Breast epithelium (tissue), 3 donors: ENCODE measurements around the gene SANBR.

Source experiments
- POLR2AphosphoS5 ChIP-seq, 3 donors: sonication (generic); formaldehyde crosslinking; IDR thresholded peaks; one replicate each; pipeline ENCODE4 v1.6.1; 2017; ENCODE audit warnings: antibody characterized with exemption in 3 of 3
- TF ChIP-seq, protein P1 (sequence below), 3 donors: fragments of 450-650 bp; IDR thresholded peaks; one replicate each; pipeline ENCODE4 v1.5.1; 2016 to 2017; ENCODE audit warnings: antibody characterized with exemption in 3 of 3, mild to moderate bottlenecking in 3 of 3, moderate library complexity in 3 of 3

DNA sequence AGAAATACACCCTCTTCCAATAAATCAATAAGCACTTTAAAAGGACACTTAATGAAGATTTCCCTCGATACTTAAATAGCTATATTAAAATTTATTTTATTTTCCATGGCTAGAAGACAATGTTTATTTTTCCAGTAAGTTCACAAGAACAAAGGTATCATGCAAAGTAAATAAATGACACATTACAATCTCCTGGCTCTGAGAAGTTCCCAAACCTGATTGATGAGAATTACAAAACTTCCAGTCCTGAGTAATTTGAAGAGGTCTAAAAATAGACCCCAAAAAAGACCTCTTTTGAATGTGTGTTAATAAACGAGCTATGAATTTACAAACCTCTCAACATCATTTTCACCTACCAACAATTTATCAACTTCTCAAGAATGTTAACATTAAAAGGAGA, 49.7 kb upstream of the SANBR start:
- TF ChIP-seq, protein P1, sequence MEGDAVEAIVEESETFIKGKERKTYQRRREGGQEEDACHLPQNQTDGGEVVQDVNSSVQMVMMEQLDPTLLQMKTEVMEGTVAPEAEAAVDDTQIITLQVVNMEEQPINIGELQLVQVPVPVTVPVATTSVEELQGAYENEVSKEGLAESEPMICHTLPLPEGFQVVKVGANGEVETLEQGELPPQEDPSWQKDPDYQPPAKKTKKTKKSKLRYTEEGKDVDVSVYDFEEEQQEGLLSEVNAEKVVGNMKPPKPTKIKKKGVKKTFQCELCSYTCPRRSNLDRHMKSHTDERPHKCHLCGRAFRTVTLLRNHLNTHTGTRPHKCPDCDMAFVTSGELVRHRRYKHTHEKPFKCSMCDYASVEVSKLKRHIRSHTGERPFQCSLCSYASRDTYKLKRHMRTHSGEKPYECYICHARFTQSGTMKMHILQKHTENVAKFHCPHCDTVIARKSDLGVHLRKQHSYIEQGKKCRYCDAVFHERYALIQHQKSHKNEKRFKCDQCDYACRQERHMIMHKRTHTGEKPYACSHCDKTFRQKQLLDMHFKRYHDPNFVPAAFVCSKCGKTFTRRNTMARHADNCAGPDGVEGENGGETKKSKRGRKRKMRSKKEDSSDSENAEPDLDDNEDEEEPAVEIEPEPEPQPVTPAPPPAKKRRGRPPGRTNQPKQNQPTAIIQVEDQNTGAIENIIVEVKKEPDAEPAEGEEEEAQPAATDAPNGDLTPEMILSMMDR (IDR thresholded peaks at IDR 0.05), result no peak
- TF ChIP-seq POLR2AphosphoS5 (IDR thresholded peaks at IDR 0.05), result no peak
